Hippocampal formation (tissue), 2 donors: ENCODE measurements around the gene CBLB.

Experiments used
- DNase-seq, 2 donors: peaks; one replicate each; lab custom pipeline; 2025; lab: John Stamatoyannopoulos, UW

The CBLB gene

GRCh38 chr3:105845488-105845887 lies 23.3 kb downstream of the CBLB start:
- DNase-seq, result no peak

- no peak for DNase-seq
Observed at GRCh38 chr3:105844704-105845103, 24.1 kb downstream of the CBLB start.

GRCh38 chr3:105843994-105844393 lies 24.8 kb downstream of the CBLB start:
- DNase-seq, result no peak

GRCh38 chr3:105842943-105843342 lies 25.9 kb downstream of the CBLB start:
- DNase-seq, result no peak

GRCh38 chr3:105842449-105842848 lies 26.4 kb downstream of the CBLB start:
- no peak for DNase-seq

GRCh38 chr3:105837947-105838346 lies 30.9 kb downstream of the CBLB start:
- no peak for DNase-seq

- DNase-seq, result no peak
Observed at GRCh38 chr3:105837143-105837740, 31.6 kb downstream of the CBLB start.

- no peak for DNase-seq
Observed at GRCh38 chr3:105836533-105836932, 32.3 kb downstream of the CBLB start.

GRCh38 chr3:105835606-105836005 lies 33.2 kb downstream of the CBLB start:
- no peak for DNase-seq

- DNase-seq, result no peak
Observed at GRCh38 chr3:105834768-105835167, 34.0 kb downstream of the CBLB start.

- DNase-seq, result no peak
Observed at GRCh38 chr3:105832644-105833043, 36.2 kb downstream of the CBLB start.

GRCh38 chr3:105830836-105831235 lies 38.0 kb downstream of the CBLB start:
- no peak for DNase-seq

- no peak for DNase-seq
Observed at GRCh38 chr3:105829871-105830622, 38.8 kb downstream of the CBLB start.

- DNase-seq, result no peak
Observed at GRCh38 chr3:105829229-105829628, 39.6 kb downstream of the CBLB start.

- no peak for DNase-seq
Observed at GRCh38 chr3:105828703-105829102, 40.1 kb downstream of the CBLB start.

- DNase-seq, result no peak
Observed at GRCh38 chr3:105827959-105828358, 40.9 kb downstream of the CBLB start.

GRCh38 chr3:105826778-105827634 lies 41.8 kb downstream of the CBLB start:
- no peak for DNase-seq

- DNase-seq, result no peak
Observed at GRCh38 chr3:105824129-105824528, 44.7 kb downstream of the CBLB start.

GRCh38 chr3:105823149-105823867 lies 45.5 kb downstream of the CBLB start:
- no peak for DNase-seq

GRCh38 chr3:105822171-105823123 lies 46.4 kb downstream of the CBLB start:
- DNase-seq, result no peak

GRCh38 chr3:105821433-105821832 lies 47.4 kb downstream of the CBLB start:
- DNase-seq, result no peak
